Activated CD8-positive, alpha-beta memory T cell treated with anti-CD3 and anti-CD28 coated beads for 24 hours (primary cell): ENCODE measurements around the gene EGFL8.

Experiments used
- DNase-seq: peaks from one replicate; pipeline ENCODE4 v3.0.0-alpha.2; 2020

EGFL8 gene

GRCh38 chr6:32147401-32148132, 16.8 kb upstream of the EGFL8 start:
- no peak for DNase-seq

DNA sequence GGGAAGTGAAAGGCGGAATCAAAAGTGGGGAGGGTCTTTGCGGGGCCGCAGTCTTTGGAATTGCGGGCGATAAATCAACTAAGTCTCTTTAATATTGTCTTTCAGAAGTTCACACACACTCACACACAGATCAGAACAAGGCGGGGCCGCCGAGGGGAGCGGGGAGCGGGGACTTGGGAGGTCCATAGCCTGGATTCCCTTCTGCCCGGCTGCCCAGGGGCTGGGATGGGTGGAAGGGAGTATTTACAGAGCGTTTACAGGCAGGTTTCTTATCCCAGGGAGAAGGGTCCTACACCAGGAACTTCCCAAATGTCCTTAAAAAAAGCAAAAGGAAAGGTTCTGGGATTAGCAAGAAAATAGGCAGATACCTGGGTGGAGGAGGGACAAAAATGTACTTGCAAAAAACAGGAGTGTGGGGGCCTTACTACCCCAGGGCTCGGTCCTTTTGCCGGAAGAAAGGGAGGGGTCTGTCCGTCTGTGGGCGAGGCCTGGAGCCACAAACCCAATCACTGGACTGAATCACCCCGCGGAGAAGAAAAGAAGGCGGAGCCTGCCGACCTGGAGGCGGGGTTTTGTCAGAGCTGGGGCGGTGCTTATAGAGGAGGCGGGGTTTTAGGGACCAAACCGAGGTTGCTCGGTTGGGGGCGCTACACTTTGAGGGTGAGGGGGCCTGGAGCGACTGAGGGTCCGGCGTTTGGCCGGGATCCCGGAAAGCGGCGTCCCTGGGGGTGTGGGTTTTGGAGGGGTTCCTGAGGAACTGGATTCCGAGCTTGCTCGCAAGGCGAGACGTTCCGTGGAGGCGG, 15.9 kb upstream of the EGFL8 start:
- DNase-seq: peak; percentile 89

- DNase-seq: no peak
Observed at GRCh38 chr6:32149092-32149755, 15.2 kb upstream of the EGFL8 start.

DNA sequence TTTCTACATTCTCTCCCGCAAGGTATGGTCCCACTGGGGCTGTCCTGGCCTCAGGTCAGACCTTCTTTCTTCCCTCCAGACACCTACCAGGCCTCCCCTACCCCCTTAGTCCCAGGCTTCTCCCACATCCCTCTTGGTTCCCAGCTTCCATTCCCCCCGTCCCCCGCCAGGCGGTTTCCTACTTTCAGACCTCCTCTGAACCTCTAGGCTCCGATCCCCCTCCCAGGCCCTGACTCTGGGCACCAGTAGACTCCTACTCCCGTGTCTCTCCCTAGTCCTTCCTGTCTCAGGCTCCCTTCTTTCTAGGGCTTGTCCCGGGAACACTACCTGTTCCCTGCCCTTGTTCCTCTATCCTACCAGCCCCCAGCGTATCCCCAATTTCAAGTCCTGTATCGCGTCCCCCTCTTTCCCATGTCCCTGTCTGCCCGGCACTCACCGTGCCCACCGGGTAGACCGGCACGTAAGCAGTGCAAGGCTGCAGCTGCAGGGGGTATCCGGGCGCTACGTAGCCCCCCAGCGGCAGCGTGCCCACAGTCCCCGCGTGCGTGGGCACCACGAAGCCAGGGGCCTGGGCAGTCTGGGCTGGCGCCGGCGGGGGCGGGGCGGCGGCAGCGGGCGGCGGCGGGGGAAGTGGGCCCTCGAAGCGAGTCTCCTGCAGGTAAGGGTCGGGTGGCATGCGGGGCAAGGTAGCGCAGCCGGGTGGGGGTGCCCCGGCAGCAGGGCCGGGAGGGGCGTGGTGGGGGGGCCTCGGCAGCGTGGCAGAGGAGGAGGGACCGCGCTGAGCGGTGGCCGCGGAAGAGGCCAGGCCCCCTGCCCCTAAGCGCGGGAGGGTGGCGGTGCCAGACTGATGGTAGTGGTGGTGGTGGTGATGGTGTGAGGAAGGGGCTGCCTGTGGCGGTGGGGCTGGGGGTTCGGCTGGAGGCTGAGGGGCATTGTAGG, 14.2 kb upstream of the EGFL8 start:
- no peak for DNase-seq

DNA sequence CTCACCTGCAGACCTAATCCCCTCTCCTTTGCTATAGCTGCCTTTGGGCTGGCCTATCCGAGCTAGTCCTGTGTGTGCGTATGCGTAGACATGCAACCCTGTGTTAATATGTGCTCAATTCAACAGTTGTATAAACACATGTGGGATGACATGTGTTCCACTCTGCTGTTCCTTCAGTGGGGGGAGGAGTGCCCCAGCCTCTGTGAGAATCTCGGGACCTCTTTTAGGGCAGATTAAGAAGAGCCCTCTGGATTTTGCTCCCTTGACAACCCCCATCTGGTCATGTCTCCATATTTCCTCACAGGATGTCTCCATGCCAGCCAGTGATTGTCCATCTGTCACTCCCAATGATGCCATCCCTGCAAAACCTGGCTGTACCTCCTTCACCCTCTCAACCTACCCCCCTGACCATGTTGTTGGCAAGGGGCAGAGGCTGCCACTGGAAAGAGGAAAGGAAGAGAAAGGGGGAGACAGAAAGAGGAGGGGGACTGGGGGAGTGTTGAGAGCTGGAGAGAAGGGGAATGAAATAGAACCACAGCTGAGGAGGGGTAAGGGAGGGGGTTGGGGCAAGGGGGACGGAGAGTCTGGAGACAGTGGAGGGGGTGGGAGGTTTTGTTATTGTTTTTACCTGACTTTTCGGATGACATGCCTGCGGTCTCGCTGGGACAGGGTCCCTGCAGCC, 13.1 kb upstream of the EGFL8 start:
- DNase-seq: no peak

- peak; percentile 61 for DNase-seq
Observed at GRCh38 chr6:32151863-32152768, 12.3 kb upstream of the EGFL8 start, which contains the start of gene PRRT1. TSS of gene PRRT1 (minus strand) at chr6:32151939. CDS start at chr6:32151827, 112 bp downstream.

- no peak for DNase-seq
Observed at GRCh38 chr6:32152769-32153563, 11.4 kb upstream of the EGFL8 start.

- peak; percentile 93 for DNase-seq
Observed at GRCh38 chr6:32153564-32154513, 10.6 kb upstream of the EGFL8 start, which contains the start of gene PPT2. TSS of gene PPT2 (plus strand) at chr6:32154141. CDS start at chr6:32154595, 454 bp downstream.

DNA sequence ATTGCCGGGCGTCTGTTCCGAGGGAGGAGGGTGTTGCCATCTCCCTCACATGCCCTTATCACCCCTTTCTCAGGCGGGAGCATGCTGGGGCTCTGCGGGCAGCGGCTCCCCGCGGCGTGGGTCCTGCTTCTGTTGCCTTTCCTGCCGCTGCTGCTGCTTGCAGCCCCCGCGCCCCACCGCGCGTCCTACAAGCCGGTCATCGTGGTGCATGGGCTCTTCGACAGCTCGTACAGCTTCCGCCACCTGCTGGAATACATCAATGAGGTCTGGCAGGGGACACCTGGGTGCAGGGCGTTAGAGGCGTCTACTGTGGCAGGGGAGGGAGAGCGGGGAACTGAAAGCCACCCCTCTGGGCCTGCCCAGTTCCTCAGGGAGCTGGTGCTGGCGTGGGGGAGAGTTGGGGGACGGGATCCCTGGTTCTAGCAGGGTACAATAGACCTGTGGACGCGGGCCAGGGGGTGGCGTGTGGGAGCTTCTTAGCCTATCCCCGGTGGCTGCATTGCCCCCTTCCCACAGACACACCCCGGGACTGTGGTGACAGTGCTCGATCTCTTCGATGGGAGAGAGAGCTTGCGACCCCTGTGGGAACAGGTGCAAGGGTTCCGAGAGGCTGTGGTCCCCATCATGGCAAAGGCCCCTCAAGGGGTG, 9.8 kb upstream of the EGFL8 start:
- peak; percentile 83 for DNase-seq

- DNase-seq: no peak
Observed at GRCh38 chr6:32156891-32157290, 7.5 kb upstream of the EGFL8 start.

DNA sequence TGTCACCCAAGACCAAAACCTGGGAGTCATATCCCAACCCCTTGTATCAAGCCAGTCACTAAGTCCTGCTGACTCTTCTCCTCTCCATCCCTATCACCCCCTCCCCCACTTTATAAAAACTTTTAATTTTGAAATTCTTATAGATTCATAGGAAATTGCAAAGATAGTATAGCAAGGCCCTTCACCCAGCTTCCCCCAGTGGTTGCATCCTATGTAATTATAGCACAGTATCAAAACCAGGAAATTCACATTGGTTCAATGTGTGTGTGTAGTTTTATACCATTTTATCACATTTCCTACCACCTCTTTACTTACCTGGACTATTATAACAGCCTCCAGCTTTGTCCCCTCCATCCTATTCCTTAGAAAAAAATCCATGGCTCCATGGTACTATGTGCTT, 6.3 kb upstream of the EGFL8 start:
- no peak for DNase-seq

DNA sequence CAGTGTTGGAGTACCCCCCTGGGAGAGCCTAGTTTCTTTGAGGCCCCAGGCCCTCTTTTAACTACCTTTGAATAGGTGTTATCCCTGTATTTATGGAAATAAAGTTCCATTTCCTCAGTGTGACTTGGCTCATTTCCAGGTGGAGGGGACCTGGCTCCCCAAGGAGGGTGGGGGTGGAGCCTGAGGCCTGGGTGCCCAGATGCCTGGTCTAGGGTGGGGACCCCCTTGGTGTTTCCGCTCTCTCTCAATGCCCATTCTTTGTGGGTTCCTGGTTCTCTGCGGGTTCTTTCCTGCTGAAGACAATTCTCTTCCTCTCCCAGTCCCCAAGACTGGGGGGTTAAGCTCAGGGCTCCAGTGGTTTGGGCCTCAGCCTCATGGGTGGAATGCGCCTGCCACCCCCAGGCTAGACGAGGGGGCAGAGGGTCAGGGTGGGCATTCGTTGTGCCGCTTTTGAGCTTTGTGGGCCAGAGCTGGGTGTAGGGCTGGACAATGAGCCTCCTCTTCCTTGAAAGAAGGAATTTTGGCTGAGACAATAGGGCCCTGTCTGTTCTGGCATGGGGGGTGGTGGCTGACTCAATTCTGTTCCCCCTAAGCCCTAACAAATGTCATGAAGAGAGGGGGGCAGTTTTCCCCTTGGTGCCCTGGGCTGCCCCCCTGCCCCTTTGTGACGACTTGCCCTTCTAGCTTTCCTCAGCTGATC, 686 bp upstream of the EGFL8 start:
- DNase-seq: no peak

DNA sequence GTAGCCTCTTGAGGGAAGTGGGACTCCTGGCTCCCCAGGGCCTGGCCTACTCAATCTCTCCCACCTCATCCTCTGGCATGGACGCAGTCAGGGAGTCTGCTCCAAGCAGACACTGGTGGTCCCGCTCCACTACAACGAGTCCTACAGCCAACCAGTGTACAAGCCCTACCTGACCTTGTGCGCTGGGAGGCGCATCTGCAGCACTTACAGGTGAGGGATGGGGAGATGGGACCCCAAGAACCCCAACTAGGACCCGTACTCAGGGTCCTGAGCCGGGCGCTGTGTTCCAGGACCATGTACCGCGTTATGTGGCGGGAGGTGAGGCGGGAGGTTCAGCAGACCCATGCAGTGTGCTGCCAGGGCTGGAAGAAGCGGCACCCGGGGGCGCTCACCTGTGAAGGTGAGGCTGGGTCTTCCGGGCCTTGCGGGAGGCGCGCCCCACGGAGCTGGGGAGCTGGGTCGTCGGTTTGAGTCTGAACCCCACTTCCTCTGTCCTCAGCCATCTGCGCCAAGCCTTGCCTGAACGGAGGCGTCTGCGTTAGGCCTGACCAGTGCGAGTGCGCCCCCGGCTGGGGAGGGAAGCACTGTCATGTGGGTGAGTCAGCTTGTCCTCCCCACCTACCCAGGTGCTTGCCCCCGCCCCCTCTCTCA, 2.1 kb downstream of the EGFL8 start:
- DNase-seq: no peak

- DNase-seq: no peak
Observed at GRCh38 chr6:32167154-32167760, 2.9 kb downstream of the EGFL8 start.

GRCh38 chr6:32167761-32168262, 3.4 kb downstream of the EGFL8 start:
- no peak for DNase-seq

DNA sequence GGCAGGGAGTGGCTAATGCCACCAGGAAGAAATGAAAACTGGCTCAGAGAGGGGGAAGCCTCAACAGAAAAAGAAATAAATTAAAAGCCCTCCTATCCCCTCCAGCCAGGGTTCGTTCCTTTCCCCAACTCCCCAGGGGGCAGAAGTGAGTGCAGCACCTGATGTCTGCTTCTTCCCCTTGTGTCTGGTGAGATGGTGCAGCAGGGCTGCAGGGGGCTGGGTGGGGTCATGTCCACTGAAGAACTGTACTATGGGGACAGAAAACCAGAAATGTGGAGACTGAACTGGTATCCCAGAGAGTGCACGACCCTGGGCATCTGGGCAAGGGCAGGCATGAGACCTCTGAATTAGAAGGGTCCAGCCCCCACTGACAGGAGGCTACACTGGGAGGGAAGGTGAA, 4.0 kb downstream of the EGFL8 start:
- no peak for DNase-seq
